Amniotic epithelial cell (primary cell): ENCODE results near the gene CFAP65.

Experiments used
- DNase-seq: peaks from one replicate; pipeline ENCODE4 v3.0.0-alpha.2; 2010; ENCODE audit warnings: low read depth

Gene CFAP65

DNA sequence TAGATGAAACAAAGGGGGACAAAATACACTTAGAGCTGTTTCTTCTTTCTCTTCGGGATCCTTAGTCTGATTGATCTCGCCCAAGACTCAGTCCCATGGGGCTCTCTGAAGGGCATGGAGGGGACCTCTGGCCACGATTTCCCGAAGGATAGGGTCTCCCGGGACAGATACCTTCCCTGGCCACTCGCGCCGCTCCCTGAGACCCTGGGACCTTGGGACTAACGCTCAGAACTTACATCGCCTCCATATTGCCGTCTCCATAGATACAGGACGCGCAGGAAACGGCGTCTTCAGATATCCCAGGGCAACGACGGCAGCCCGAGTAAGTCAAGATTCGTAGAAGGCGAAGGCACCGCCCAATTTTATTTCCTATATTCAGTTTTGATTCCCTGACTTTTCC is at the start of gene CFAP65:
CFAP65 (minus strand) TSS at position 265 of the 400 bp plus-strand sequence. CDS start 2,468 bp downstream, outside the sequence.
- DNase-seq, result peak; percentile 49

- DNase-seq, result no peak
Measured at GRCh38 chr2:219090436-219091299, 49.4 kb upstream of the CFAP65 start.

DNA sequence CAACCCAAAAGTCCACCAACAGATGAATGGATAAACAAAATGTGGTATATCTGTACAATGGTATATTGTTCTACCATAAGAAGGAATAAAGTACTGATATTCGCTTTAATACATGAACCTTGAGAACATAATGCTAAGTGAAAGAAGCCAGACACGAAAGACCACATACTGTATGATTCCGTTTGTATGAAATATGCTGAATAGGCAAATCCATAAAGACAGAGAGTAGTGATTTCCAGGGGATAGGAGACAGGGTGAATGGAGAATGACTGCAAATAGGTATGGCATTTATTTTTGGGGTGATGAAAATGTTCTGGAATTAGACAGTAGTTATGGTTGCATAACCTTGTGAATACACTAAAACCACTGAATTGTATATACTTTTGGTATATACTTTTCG is 48.0 kb upstream of the CFAP65 start:
- DNase-seq, result no peak

- no peak for DNase-seq
Measured at GRCh38 chr2:219087848-219088247, 46.5 kb upstream of the CFAP65 start.

- no peak for DNase-seq
Measured at GRCh38 chr2:219087361-219087760, 46.0 kb upstream of the CFAP65 start.

DNA sequence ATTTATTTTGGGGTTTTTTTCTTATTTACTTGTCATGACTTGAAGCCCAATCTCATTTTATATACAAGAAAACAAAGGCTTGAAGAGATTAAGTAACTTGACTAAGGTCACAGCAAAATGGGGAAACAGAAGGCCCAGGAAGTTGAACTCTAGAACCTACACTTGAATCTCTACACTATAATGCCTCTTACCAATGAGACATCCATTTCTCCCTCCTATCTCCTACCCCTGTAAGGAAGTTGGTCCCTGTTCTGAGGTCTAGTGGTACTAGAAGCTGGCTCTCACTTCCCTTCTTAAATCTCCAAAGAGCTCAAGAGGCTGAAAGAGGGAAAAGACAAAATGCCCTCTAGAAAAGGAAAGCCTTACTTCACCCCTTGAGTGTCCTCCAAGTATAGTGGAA is 44.9 kb upstream of the CFAP65 start:
- no peak for DNase-seq

DNA sequence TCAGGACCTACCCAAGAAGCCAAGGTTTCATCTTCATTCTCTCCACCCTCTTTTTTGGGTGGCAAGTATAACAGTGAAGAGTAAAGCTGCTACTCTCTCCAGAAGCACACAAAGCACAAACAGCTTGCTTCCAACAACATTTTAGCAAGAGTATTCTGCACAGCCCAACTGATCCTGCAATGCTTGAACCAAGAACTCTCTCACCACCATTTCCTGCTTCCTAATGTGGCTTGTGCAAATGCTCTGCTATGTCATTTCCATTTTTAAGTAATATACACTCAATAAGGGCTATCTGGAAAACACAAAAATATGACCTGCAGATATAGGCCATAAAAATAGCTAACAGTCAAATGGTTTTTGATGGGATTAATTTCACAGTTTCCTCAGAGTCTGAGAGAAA is 43.5 kb upstream of the CFAP65 start:
- no peak for DNase-seq

GRCh38 chr2:219082332-219082958 is 41.1 kb upstream of the CFAP65 start:
- DNase-seq, result no peak

- DNase-seq, result no peak
Measured at GRCh38 chr2:219081701-219082331, 40.5 kb upstream of the CFAP65 start.

- no peak for DNase-seq
Measured at GRCh38 chr2:219081096-219081495, 39.8 kb upstream of the CFAP65 start.

DNA sequence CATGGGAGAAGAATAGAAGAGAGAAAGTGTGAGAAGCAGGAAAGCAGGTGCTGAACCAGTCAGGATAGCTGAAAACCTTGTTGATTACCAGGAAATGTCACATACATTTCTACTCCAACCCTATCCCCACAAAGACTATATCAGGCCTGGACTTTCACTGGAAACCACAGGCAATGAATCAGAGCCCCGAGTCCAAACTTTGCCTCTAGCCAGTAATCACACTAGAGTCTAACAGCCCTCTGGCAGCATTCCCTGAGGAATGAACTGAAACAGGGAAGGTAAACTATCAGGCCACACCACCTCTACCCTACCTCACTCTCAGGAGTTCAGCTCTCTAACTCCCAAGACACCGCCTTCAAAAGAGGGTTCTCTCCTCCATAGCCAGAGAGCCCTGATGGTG is 38.1 kb upstream of the CFAP65 start:
- peak; percentile 67 for DNase-seq

DNA sequence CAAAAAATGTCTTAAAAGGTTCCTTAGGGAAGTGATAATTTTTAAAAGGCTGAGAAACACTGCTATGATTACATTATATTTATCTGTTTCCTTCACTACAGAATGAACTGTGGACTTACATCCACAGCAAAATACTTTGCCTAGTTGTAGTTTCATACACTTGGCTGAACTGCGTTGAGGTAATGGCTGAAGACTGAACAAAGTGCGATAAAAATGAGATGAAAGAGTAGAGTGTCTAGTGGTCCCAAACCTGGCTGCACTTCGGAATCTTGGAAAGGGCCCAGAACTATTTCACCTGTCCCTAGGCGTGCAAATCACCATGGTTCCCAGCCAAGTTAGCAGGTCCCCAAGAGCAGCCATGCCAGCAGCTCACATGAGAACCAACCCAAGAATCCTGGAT is 37.6 kb upstream of the CFAP65 start:
- no peak for DNase-seq

DNA sequence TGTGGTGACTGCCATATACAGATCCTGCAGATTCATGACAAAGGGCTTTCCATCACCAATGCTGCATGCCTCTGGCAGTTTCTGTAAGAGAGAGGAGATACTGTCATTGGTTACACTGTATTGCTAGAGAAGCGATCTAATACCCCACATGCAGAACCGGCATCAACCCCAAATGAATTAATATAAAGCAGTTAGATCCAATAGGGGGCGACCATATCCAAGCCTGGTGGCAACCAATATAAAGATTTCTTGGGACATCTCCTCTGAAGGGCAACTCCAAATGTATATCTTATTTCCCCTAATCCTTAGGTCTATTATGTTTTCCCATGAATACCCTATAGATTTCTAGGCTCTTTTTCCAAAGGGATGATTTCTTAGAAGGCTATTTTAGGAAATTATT is 36.8 kb upstream of the CFAP65 start:
- no peak for DNase-seq

GRCh38 chr2:219076253-219076652 is 34.9 kb upstream of the CFAP65 start:
- no peak for DNase-seq

DNA sequence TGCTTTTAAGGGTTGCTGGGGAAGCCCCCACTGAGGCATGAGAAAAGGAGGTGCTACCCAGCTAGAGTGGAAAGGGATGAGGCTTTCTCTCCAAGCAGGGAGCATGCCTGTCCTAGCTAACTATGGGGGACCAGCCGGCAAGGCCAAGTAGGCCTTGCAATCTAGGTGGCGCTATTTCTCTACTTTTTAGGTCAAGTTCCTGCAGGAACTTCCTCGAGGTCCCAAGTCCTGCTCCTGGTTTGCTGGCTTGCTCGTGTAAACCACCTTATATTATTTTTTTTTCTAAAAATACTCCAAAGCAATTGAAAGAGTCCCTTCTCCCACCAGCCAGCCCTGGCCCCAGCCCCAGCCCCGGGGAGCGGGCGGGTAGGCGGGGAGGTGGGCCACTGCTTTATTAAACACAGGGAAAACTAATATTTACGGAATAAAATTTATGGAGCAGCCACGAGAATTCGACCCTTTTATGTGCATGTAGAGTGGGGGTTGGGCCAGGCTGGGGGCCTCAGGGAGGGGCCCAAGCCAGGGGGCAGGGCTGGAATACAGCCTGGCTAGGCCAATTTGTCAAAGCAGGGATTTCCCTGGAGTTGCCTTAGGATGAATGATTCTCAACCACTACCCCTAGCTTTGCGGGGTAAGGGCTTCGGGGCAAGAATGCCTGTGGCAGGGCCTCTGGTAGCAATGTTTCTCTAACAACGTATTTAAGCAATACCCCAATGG is 32.3 kb upstream of the CFAP65 start:
- DNase-seq, result peak; percentile 79

- no peak for DNase-seq
Measured at GRCh38 chr2:219072741-219073250, 31.5 kb upstream of the CFAP65 start.

GRCh38 chr2:219071131-219071816 is 30.0 kb upstream of the CFAP65 start:
- no peak for DNase-seq

- no peak for DNase-seq
Measured at GRCh38 chr2:219065484-219065883, 24.2 kb upstream of the CFAP65 start.

- DNase-seq, result no peak
Measured at GRCh38 chr2:219062081-219062480, 20.8 kb upstream of the CFAP65 start.

GRCh38 chr2:219060821-219061791 is 19.8 kb upstream of the CFAP65 start, which contains the start of gene IHH:
Gene IHH (minus strand): TSS chr2:219060921. CDS start chr2:219060467, 454 bp downstream.
- no peak for DNase-seq
